Neural progenitor cell (in vitro differentiated cells): ENCODE results near the gene IL6. TPM values are rescaled to one million over a fixed set of nuclear protein-coding genes. Genes with fewer than 3 reads are reported as not detected.

ENCODE experiments used
- DNase-seq: peaks from one replicate; pipeline ENCODE4 v3.0.0-alpha.2; 2016; ENCODE audit warnings: low spot score
- H2AFZ ChIP-seq: fragments of 200-600 bp; sonication (generic); replicated peaks from 2 replicates; pipeline ENCODE4 v1.6.1; 2016; ENCODE audit warnings: antibody characterized with exemption
- H3F3A ChIP-seq: fragments of 200-600 bp; sonication (generic); 2 replicates; pipeline ENCODE4 v1.6.1; 2016; ENCODE audit warnings: antibody characterized with exemption, low read depth
- H3K27ac ChIP-seq: fragments of 200-600 bp; sonication (generic); 2 replicates; pipeline ENCODE4 v1.5.1; 2016; ENCODE audit warnings: mild to moderate bottlenecking
- H3K27me3 ChIP-seq: fragments of 200-600 bp; sonication (generic); 2 replicates; pipeline ENCODE4 v1.6.1; 2016; ENCODE audit warnings: mild to moderate bottlenecking, moderate library complexity
- H3K36me3 ChIP-seq: fragments of 200-600 bp; sonication (generic); 2 replicates; pipeline ENCODE4 v1.5.1; 2016
- H3K4me1 ChIP-seq: fragments of 200-600 bp; sonication (generic); 2 replicates; pipeline ENCODE4 v1.6.1; 2016; ENCODE audit warnings: mixed run types
- H3K4me2 ChIP-seq: fragments of 200-600 bp; sonication (generic); 2 replicates; pipeline ENCODE4 v1.6.1; 2016
- H3K4me3 ChIP-seq: fragments of 200-600 bp; sonication (generic); 2 replicates; pipeline ENCODE4 v1.5.1; 2016
- H3K79me2 ChIP-seq: fragments of 200-600 bp; sonication (generic); 2 replicates; pipeline ENCODE4 v1.6.1; 2016; ENCODE audit warnings: low read depth
- H3K9ac ChIP-seq: fragments of 200-600 bp; sonication (generic); 2 replicates; pipeline ENCODE4 v1.6.1; 2016
- H3K9me3 ChIP-seq: fragments of 200-600 bp; sonication (generic); 2 replicates; pipeline ENCODE4 v1.5.1; 2016; ENCODE audit warnings: low read depth
- H4K20me1 ChIP-seq: fragments of 200-600 bp; sonication (generic); 2 replicates; pipeline ENCODE4 v1.6.1; 2016; ENCODE audit warnings: low read depth
- H3K27ac Mint-ChIP-seq: 3 replicates; pipeline ENCODE4 v1.8.0; 2021; ENCODE audit warnings: mixed read lengths
- H3K27me3 Mint-ChIP-seq: 2 replicates; pipeline ENCODE4 v1.8.0; 2022; ENCODE audit warnings: low read depth, mild to moderate bottlenecking, inconsistent platforms, moderate library complexity, mixed read lengths; ENCODE audit not compliant: insufficient read depth
- H3K36me3 Mint-ChIP-seq: 3 replicates; pipeline ENCODE4 v1.8.0; 2021; ENCODE audit warnings: mixed read lengths
- H3K4me1 Mint-ChIP-seq: 3 replicates; pipeline ENCODE4 v1.8.0; 2021; ENCODE audit warnings: mixed read lengths
- H3K4me3 Mint-ChIP-seq: 3 replicates; pipeline ENCODE4 v1.8.0; 2021; ENCODE audit warnings: mild to moderate bottlenecking, moderate library complexity, mixed read lengths
- H3K9me3 Mint-ChIP-seq: 3 replicates; pipeline ENCODE4 v1.8.0; 2020; ENCODE audit warnings: mixed read lengths
- EZH2 ChIP-seq: fragments of 200-600 bp; sonication (generic); IDR thresholded peaks from 2 replicates; pipeline ENCODE4 v1.6.1; 2017; ENCODE audit warnings: antibody characterized with exemption, mild to moderate bottlenecking, moderate library complexity
- EZH2phosphoT487 ChIP-seq: fragments of 200-600 bp; sonication (generic); IDR thresholded peaks from 2 replicates; pipeline ENCODE4 v1.6.1; 2017; ENCODE audit warnings: antibody characterized with exemption
- total RNA-seq: library from RNA; depleted of rRNA; stranded (reverse); fragments of >200 nt; gene quantifications from 2 replicates; pipeline ENCODE4 v1.2.3, GENCODE V29; 2015; ENCODE audit warnings: low replicate concordance
- TF ChIP-seq, protein P1 (sequence below): fragments of 200-600 bp; sonication (generic); IDR thresholded peaks from 2 replicates; pipeline ENCODE4 v1.5.1; 2017; ENCODE audit warnings: antibody characterized with exemption, mild to moderate bottlenecking

IL6 gene
- total RNA-seq, 1 donor from 2014 or later, result not detected

DNA sequence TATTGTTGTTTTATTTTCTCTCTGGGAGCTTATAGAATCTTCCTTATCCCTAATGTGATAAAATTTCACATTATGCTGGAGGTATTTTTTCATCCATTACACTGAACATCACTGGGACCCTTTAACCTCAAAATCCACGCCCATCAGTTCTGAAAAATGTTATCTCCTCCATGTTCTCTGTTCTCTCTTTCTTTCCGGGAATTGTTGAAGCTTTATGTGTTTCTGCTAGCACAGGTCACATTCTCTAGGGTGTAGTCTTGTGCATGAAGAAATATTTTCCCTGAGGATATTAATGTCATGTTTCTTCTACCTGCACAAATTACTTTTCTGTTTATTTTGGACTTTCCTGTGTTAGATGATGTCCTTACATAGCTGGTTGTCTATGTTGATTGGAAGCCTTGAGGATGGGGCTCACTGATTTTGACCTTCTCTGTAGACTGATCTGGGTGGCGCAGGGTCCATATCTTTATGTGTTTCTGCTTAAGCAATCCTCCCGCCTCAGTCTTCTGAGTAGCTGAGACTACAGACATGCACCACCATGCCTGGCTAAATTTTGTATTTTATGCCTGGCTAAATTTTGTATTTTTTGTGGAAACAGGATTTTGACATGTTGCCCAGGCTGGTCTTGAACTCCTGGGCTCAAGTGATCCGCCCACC is 31.4 kb upstream of the IL6 start:
- no peak overlapping the region for H3K9ac ChIP-seq
- H3K4me1 ChIP-seq, result no peaks in the 10 kb centered on the region
- Mint-ChIP-seq H3K36me3 (no peaks in the 10 kb centered on the region), H3K27me3 (peaks cover 4% of the 10 kb centered on the region), H3K4me3 (no peak overlapping the region), H3K9me3 (no peaks in the 10 kb centered on the region), H3K4me1 (no peaks in the 10 kb centered on the region), H3K27ac (no peak overlapping the region)
- no peaks in the 10 kb centered on the region for H3K27me3 ChIP-seq
- no peak overlapping the region for H3K27ac ChIP-seq
- H3K9me3 ChIP-seq, result no peaks in the 10 kb centered on the region
- no peaks in the 10 kb centered on the region for H3F3A ChIP-seq
- H3K79me2 ChIP-seq, result no peaks in the 10 kb centered on the region
- DNase-seq, result no peak
- no peak overlapping the region for H3K4me3 ChIP-seq
- TF ChIP-seq EZH2, result no peak
- no peak for TF ChIP-seq EZH2phosphoT487
- TF ChIP-seq, protein P1, sequence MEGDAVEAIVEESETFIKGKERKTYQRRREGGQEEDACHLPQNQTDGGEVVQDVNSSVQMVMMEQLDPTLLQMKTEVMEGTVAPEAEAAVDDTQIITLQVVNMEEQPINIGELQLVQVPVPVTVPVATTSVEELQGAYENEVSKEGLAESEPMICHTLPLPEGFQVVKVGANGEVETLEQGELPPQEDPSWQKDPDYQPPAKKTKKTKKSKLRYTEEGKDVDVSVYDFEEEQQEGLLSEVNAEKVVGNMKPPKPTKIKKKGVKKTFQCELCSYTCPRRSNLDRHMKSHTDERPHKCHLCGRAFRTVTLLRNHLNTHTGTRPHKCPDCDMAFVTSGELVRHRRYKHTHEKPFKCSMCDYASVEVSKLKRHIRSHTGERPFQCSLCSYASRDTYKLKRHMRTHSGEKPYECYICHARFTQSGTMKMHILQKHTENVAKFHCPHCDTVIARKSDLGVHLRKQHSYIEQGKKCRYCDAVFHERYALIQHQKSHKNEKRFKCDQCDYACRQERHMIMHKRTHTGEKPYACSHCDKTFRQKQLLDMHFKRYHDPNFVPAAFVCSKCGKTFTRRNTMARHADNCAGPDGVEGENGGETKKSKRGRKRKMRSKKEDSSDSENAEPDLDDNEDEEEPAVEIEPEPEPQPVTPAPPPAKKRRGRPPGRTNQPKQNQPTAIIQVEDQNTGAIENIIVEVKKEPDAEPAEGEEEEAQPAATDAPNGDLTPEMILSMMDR, result no peak
- no peaks in the 10 kb centered on the region for H4K20me1 ChIP-seq
- H3K4me2 ChIP-seq, result no peak overlapping the region
- H3K36me3 ChIP-seq, result no peaks in the 10 kb centered on the region
- H2AFZ ChIP-seq, result no peak overlapping the region

DNA sequence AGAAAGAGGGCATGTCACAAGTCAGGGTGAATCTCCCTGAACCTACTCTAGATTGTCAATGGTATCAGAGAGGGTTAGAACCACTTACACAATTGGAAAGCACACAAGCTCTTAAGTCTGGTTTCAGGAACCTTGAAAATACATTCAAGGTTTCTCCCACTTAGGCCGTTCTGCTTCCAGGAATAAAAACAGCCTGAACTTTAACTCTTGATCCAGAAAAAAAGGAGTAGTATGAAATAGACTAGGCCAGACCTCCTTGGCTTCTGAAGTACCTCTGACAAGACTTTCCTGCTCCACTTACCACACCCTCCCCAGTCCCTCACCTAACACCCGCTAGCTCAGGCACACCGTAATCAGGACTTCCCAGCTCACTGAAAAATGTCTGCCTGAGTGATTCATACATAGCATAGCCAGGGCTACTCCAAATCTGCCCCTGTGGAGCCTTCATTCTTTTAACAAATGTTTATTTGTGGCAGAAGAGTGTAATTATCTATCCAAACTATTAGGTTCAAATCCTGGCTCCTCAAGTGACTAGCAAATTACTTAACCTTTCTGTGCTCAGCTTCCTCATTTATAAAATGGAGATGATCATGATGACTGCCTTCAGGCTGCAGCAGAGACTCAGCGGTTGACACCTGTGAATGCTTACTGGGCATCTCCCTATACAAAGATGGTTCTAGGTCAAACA is 30.3 kb upstream of the IL6 start:
- Mint-ChIP-seq H3K27me3 (peaks cover 4% of the 10 kb centered on the region), H3K9me3 (no peaks in the 10 kb centered on the region), H3K4me1 (no peaks in the 10 kb centered on the region), H3K27ac (no peak overlapping the region), H3K36me3 (no peaks in the 10 kb centered on the region), H3K4me3 (no peak overlapping the region)
- Histone ChIP-seq H3K4me2 (no peak overlapping the region), H3K4me1 (no peaks in the 10 kb centered on the region), H3K27me3 (no peaks in the 10 kb centered on the region), H3K79me2 (no peaks in the 10 kb centered on the region), H3F3A (no peaks in the 10 kb centered on the region), H3K4me3 (no peak overlapping the region), H3K9me3 (no peaks in the 10 kb centered on the region), H3K36me3 (no peaks in the 10 kb centered on the region), H3K9ac (no peak overlapping the region), H3K27ac (no peak overlapping the region), H4K20me1 (no peaks in the 10 kb centered on the region), H2AFZ (no peak overlapping the region)
- DNase-seq, result no peak
- TF ChIP-seq EZH2 (no peak), EZH2phosphoT487 (no peak)
- TF ChIP-seq, protein P1, result no peak

DNA sequence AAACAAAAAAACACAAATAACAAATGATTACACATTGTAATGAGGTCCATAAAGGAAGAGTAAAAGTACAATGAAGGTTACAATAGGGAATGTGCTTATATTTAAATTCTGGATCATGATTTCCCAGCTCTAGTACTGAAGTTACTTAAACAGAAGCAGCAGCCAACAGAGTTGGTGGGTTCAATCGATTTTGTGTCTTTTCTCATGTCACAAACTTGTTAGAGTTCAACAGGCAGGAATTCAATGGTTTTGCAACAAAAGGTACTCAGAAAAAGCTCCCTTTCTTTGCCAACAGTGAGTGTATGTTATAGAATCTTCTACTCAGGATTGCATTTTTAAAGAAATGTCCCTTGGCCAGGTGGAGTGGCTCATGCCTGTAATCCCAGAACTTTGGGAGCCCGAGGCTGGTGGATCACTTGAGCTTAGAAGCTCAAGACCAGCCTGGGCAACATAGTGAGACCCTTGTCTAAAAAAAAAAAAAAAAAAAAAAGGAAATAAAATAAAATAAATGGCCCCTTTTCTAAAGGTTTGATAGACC is 29.6 kb upstream of the IL6 start:
- Mint-ChIP-seq H3K36me3 (no peaks in the 10 kb centered on the region), H3K27me3 (peaks cover 4% of the 10 kb centered on the region), H3K4me1 (no peaks in the 10 kb centered on the region), H3K27ac (no peak overlapping the region), H3K4me3 (no peak overlapping the region), H3K9me3 (no peaks in the 10 kb centered on the region)
- TF ChIP-seq, protein P1, result no peak
- no peak for TF ChIP-seq EZH2phosphoT487
- TF ChIP-seq EZH2, result no peak
- Histone ChIP-seq H3K27ac (no peak overlapping the region), H3F3A (no peaks in the 10 kb centered on the region), H4K20me1 (no peaks in the 10 kb centered on the region), H3K4me3 (no peak overlapping the region), H3K4me2 (no peak overlapping the region), H3K36me3 (no peaks in the 10 kb centered on the region), H3K4me1 (no peaks in the 10 kb centered on the region), H3K9ac (no peak overlapping the region), H2AFZ (no peak overlapping the region), H3K9me3 (no peaks in the 10 kb centered on the region), H3K27me3 (no peaks in the 10 kb centered on the region), H3K79me2 (no peaks in the 10 kb centered on the region)
- no peak for DNase-seq
